K562 (cell line): ENCODE results near the gene CPNE9. TPM values are rescaled to one million over a fixed set of nuclear protein-coding genes. Genes with fewer than 3 reads are reported as not detected.

ENCODE experiments used
- ATAC-seq: fragments of 200-7000 bp; cut with Tn5 transposase; 3 replicates; pipeline ENCODE4 v1.9.1; 2020; ENCODE audit warnings: moderate library complexity
- BruUV-seq: library from RNA; stranded (reverse); fragments of 400-500 nt; replicated peaks from 2 replicates; lab custom pipeline; 2021; lab: Mats Ljungman, UMichigan
- CTCF ChIA-PET: fragments of 300-600 bp; formaldehyde crosslinking; extraction: SDS; loops from one replicate; lab custom pipeline; 2021; ENCODE audit warnings: low intra/inter-chr PET ratio; lab: Yijun Ruan, JAX
- POLR2A ChIA-PET: fragments of 300-600, 350-650 bp; sonication (Branson Sonifier 250); formaldehyde crosslinking; extraction: SDS; loops from one replicate; lab custom pipeline; 2021; ENCODE audit warnings: antibody characterized with exemption, inconsistent platforms; lab: Yijun Ruan, JAX
- DNase-seq, 4 experiments: peaks; one replicate each; pipeline versions ENCODE4 v3.0.0 to v3.0.0-alpha.2; 2011 to 2018; ENCODE audit warnings: low spot score in 3 of 4, mixed read lengths in 3 of 4; ENCODE audit errors: extremely low read depth in 1 of 4
- FAIRE-seq: peaks from 2 replicates; lab custom pipeline; 2011; peaks lifted over from hg19 to GRCh38; lab: Jason Lieb, UNC
- H2AFZ ChIP-seq: 2 replicates; pipeline ENCODE4 v1.6.0; 2011; ENCODE audit warnings: low read depth, low read length, control low read depth, inconsistent platforms
- H3K27ac ChIP-seq: fragments of 200-600 bp; 3 replicates; pipeline ENCODE4 v1.8.0; 2011; ENCODE audit warnings: low read depth, mild to moderate bottlenecking, control low read depth, inconsistent platforms, low read length, moderate library complexity, mixed read lengths; ENCODE audit errors: extremely low read depth
- H3K27me3 ChIP-seq, 2 experiments: fragments of 300-600 bp in 1 of 2; 2 replicates in 1 of 2; 3 replicates in 1 of 2; pipeline versions ENCODE4 v1.6.0 to v1.8.0; 2011; ENCODE audit warnings: inconsistent platforms in 2 of 2, low read length in 2 of 2, mild to moderate bottlenecking in 1 of 2, mixed read lengths in 1 of 2, moderate library complexity in 1 of 2; ENCODE audit not compliant: control insufficient read depth in 2 of 2, insufficient read depth in 2 of 2
- H3K36me3 ChIP-seq: fragments of 300-600 bp; 3 replicates; pipeline ENCODE4 v1.8.0; 2011; ENCODE audit warnings: mild to moderate bottlenecking, low read length, inconsistent platforms; ENCODE audit not compliant: control insufficient read depth, insufficient read depth
- H3K4me1 ChIP-seq, 2 experiments: fragments of 200-600 bp in 1 of 2; replicated peaks in 1 of 2; 2 replicates in 1 of 2; 3 replicates in 1 of 2; pipeline versions ENCODE4 v1.5.1 to v1.8.0; 2011; ENCODE audit warnings: inconsistent platforms in 2 of 2, low read length in 2 of 2, mild to moderate bottlenecking in 1 of 2, mixed read lengths in 1 of 2, moderate library complexity in 1 of 2; ENCODE audit not compliant: control insufficient read depth in 2 of 2, insufficient read depth in 2 of 2
- H3K4me2 ChIP-seq: 2 replicates; pipeline ENCODE4 v1.6.1; 2011; ENCODE audit warnings: low read length, control low read depth, inconsistent platforms, mixed read lengths; ENCODE audit not compliant: insufficient read depth
- H3K4me3 ChIP-seq: fragments of 200-600 bp; sonication (generic), shearing (Covaris generic); 2 replicates; pipeline ENCODE4 v1.5.1; 2016; ENCODE audit warnings: control low read depth, inconsistent platforms
- H3K79me2 ChIP-seq: fragments of 200-600 bp; 3 replicates; pipeline ENCODE4 v1.8.0; 2011; ENCODE audit warnings: low read length, inconsistent platforms; ENCODE audit not compliant: control insufficient read depth, insufficient read depth
- H3K9ac ChIP-seq, 2 experiments: 2 replicates each; pipeline versions ENCODE4 v1.6.0 to v1.6.1; 2011; ENCODE audit warnings: low read depth in 2 of 2, low read length in 2 of 2, control low read depth in 1 of 2, inconsistent platforms in 1 of 2, mild to moderate bottlenecking in 1 of 2, mixed read lengths in 1 of 2; ENCODE audit not compliant: insufficient read depth in 1 of 2
- H3K9me1 ChIP-seq: one replicate; pipeline ENCODE4 v1.6.0; 2011; ENCODE audit warnings: inconsistent platforms, mild to moderate bottlenecking, low read length, moderate library complexity; ENCODE audit not compliant: control insufficient read depth, insufficient read depth
- H3K9me3 ChIP-seq: replicated peaks from 2 replicates; pipeline ENCODE4 v1.5.1; 2011; ENCODE audit warnings: low read depth, low read length, inconsistent platforms; ENCODE audit not compliant: control insufficient read depth, insufficient read depth
- H4K20me1 ChIP-seq: replicated peaks from 2 replicates; pipeline ENCODE4 v1.6.1; 2011; ENCODE audit warnings: low read length, inconsistent platforms, mixed read lengths; ENCODE audit not compliant: control insufficient read depth, insufficient read depth
- EHMT2 ChIP-seq: fragments of 450-650 bp; IDR thresholded peaks from 2 replicates; pipeline ENCODE4 v1.6.1; 2018; ENCODE audit warnings: antibody characterized with exemption
- ELK1 ChIP-seq: sonication (generic); formaldehyde crosslinking; IDR thresholded peaks from 2 replicates; pipeline ENCODE4 v1.8.1; 2022; ENCODE audit warnings: missing genetic modification reagents
- JUN ChIP-seq, 2 experiments: sonication (generic) in 1 of 2; formaldehyde crosslinking in 1 of 2; IDR thresholded peaks; 2 replicates each; pipeline versions ENCODE4 v1.6.1 to v1.8.0; 2012 to 2022; ENCODE audit warnings: borderline replicate concordance in 2 of 2, mild to moderate bottlenecking in 2 of 2, improper control_type of control experiment in 1 of 2, low read depth in 1 of 2, low read length in 1 of 2, missing genetic modification reagents in 1 of 2
- NCOA1 ChIP-seq: fragments of 450-650 bp; IDR thresholded peaks from 2 replicates; pipeline ENCODE4 v1.6.1; 2016; ENCODE audit warnings: low read depth
- PHTF2 ChIP-seq: fragments of 250-450 bp; sonication (Bioruptor Pico); IDR thresholded peaks from 2 replicates; pipeline ENCODE4 v1.5.0; 2021; ENCODE audit warnings: mild to moderate bottlenecking
- SAFB ChIP-seq: fragments of 200-400 bp; formaldehyde crosslinking; IDR thresholded peaks from 2 replicates; pipeline ENCODE4 v1.6.1; 2017; ENCODE audit warnings: low read depth, low read length, borderline replicate concordance
- SMAD3 ChIP-seq: fragments of 450-650 bp; formaldehyde crosslinking; conservative IDR thresholded peaks from 2 replicates; pipeline ENCODE4 v1.4.0; 2020; ENCODE audit warnings: mild to moderate bottlenecking
- TSHZ1 ChIP-seq: fragments of 250-450 bp; sonication (Bioruptor Pico); IDR thresholded peaks from 2 replicates; pipeline ENCODE4 v1.4.0; 2020; ENCODE audit warnings: mild to moderate bottlenecking, moderate library complexity
- WGBS: fragments of 100-300 bp; shearing (Covaris generic); methylation state at CpG from one replicate; pipeline ENCODE4 v1.1.6; 2016; ENCODE audit warnings: low coverage, mixed read lengths; ENCODE audit not compliant: insufficient coverage; ENCODE audit errors: missing lambda C conversion rate; 5-methylcytosine and 5-hydroxymethylcytosine counted together
- in situ Hi-C: fragments of 300-500 bp; cut with MboI; formaldehyde crosslinking; loops from 4 replicates; pipeline ENCODE4 v1.15.0; 2018; ENCODE audit warnings: inconsistent platforms, mixed read lengths
- intact Hi-C: fragments of 100-400 bp; cut with micrococcal nuclease; formaldehyde crosslinking; loops from 2 replicates; pipeline ENCODE4 v1.14.2; 2022
- polyA plus RNA-seq, 8 experiments: library from polyadenylated mRNA; depleted of rRNA in 4 of 8; stranded (reverse) in 5 of 8; unstranded in 3 of 8; fragments of >200 nt; fragmentation: Nextera tagmentation in 2 of 8; fragmentation: Illumina TruSeq in 1 of 8; extraction: Ambion mirVana in 2 of 8; extraction: Trizol in 1 of 8; gene quantifications; 2 replicates each; pipeline versions ENCODE4 v1.2.1 to v1.2.3, GENCODE V29; 2011 to 2014; ENCODE audit warnings: inconsistent platforms in 1 of 8, missing spikeins in 1 of 8
- total RNA-seq, 7 experiments: library from RNA; depleted of rRNA in 6 of 7; stranded (reverse); fragments of >200 nt in 6 of 7; fragmentation: Illumina TruSeq in 2 of 7; extraction: Trizol in 2 of 7; gene quantifications; 2 replicates each; pipeline versions ENCODE4 v1.2.1 to v1.2.3, GENCODE V29; 2011 to 2021; ENCODE audit warnings: low replicate concordance in 1 of 7

Gene CPNE9
- total and polyA plus RNA-seq, 9 of the 15 experiments (the other 6 are each of a cell fraction or from before 2014, with no cell fraction given), result 0.22 to 0.56 (median 0.29) TPM; not detected in 3

GRCh38 chr3:9697892-9698291, 5.7 kb upstream of the CPNE9 start:
- no peak overlapping the region for H3K4me2 ChIP-seq
- TF ChIP-seq ELK1 (CRISPR knock-in tag), result no peak
- no peak for TF ChIP-seq NCOA1
- no peak for TF ChIP-seq EHMT2
- TF ChIP-seq JUN (IDR thresholded peaks at IDR 0.05; ENCODE audit: borderline replicate concordance, low read depth, low read length), result no peak
- no peak for TF ChIP-seq JUN (CRISPR knock-in tag; IDR thresholded peaks at IDR 0.05; ENCODE audit: borderline replicate concordance)
- no peak for TF ChIP-seq TSHZ1
- TF ChIP-seq PHTF2 (CRISPR knock-in tag), result no peak
- TF ChIP-seq SAFB, result no peak
- no peak for TF ChIP-seq SMAD3 (CRISPR knock-in tag)
- TF ChIP-seq, all 486 proteins: peak for 0
- intact Hi-C loops, result no loop called here
- peaks cover 0 to 2% of the 10 kb centered on the region in 2 experiments; a peak in 1 of 5 replicates for H3K4me1 ChIP-seq
- 74% methylated on average over 4 of the region's 4 CpGs for WGBS
- no peaks in the 10 kb centered on the region for H3K27me3 ChIP-seq
- no peak overlapping the region for H2AFZ ChIP-seq
- CTCF ChIA-PET, result no interaction called here
- in situ Hi-C loops, result no loop called here
- H3K9ac ChIP-seq, result peak overlapping the region in 1 of 2 experiments; percentile 62; a peak in 1 of 4 replicates
- no peak for DNase-seq
- POLR2A ChIA-PET, result interaction anchor here (0.8 kb wide), 2 partner anchors 9 to 22 kb away, joined by 3 read pairs; no protein-coding TSS in a partner anchor
- no peak overlapping the region for H3K4me3 ChIP-seq
- no TSS peak for BruUV-seq
- H3K9me1 ChIP-seq, result peaks cover 3% of the 10 kb centered on the region
- 0 out of 2 replicates have a peak, but pooled peaks cover 5% of the 10 kb centered on the region for H4K20me1 ChIP-seq
- no peaks in the 10 kb centered on the region for H3K79me2 ChIP-seq
- no peak for FAIRE-seq
- no peak for ATAC-seq
- H3K36me3 ChIP-seq, result peaks cover 55% of the 10 kb centered on the region; the same call in 2 of the 3 replicates
- no peak overlapping the region for H3K27ac ChIP-seq
- H3K9me3 ChIP-seq, result no peaks in the 10 kb centered on the region
